ENCODE data around the gene VPS26B. TPM values are rescaled to one million over a fixed set of nuclear protein-coding genes. Genes with fewer than 3 reads are reported as not detected.

The VPS26B gene
- total and polyA plus RNA-seq, 7 donors: 12.2 to 34.8 (median 21.7) TPM

DNA sequence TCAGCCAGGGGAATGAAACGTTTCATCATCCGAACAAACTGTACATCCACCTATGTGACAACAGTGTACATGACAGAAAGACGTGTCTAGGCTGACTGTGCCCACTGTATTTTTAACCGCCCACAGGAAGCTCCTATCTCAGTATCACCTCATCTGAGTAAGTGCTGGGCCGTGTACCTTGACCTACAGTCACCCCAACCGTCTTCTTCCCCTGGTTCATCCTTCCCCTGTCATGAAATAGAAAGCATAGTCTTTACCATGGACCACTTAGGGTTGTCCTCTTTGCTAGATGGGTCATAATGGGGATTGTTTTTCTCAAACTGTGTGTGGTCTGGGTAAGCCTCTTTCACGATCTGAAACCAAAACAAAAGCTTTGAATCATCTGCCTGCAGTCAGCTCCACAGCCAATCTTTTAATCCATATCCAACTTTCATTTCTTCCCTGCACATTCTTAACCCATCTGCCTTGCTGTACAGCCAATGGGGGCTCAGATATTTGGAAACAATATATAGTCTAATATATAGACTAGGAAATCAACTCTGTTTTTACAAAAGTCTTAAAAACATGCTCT is 24.5 kb downstream of the VPS26B start:
- TF ChIP-seq, protein P1, sequence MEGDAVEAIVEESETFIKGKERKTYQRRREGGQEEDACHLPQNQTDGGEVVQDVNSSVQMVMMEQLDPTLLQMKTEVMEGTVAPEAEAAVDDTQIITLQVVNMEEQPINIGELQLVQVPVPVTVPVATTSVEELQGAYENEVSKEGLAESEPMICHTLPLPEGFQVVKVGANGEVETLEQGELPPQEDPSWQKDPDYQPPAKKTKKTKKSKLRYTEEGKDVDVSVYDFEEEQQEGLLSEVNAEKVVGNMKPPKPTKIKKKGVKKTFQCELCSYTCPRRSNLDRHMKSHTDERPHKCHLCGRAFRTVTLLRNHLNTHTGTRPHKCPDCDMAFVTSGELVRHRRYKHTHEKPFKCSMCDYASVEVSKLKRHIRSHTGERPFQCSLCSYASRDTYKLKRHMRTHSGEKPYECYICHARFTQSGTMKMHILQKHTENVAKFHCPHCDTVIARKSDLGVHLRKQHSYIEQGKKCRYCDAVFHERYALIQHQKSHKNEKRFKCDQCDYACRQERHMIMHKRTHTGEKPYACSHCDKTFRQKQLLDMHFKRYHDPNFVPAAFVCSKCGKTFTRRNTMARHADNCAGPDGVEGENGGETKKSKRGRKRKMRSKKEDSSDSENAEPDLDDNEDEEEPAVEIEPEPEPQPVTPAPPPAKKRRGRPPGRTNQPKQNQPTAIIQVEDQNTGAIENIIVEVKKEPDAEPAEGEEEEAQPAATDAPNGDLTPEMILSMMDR (IDR thresholded peaks at IDR 0.05): no peak
- Histone ChIP-seq H3K9me3 (no peaks in the 10 kb centered on the region), H3K27me3 (ENCODE audit: insufficient read depth in 3 of 3, low read length in 2 of 3) (no peaks in the 10 kb centered on the region), H3K36me3 (ENCODE audit: insufficient read depth in 1 of 2, low read depth in 1 of 2) (peaks cover 11 to 76% of the 10 kb centered on the region in 2 donors), H3K4me1 (peaks cover 8% of the 10 kb centered on the region), H3K4me3 (no peak overlapping the region), H3K27ac (no peak overlapping the region)
- no peak for ATAC-seq
- intact Hi-C loops (cut with DNase I): loop anchor here in 1 of 2 donors (2.0 kb wide), 1 partner anchor 22 kb away; no protein-coding TSS in a partner anchor
- WGBS, 3 donors: 62 to 72% (median 64%) methylated on average over 7 of the region's 7 CpGs
- DNase-seq: no peak

DNA sequence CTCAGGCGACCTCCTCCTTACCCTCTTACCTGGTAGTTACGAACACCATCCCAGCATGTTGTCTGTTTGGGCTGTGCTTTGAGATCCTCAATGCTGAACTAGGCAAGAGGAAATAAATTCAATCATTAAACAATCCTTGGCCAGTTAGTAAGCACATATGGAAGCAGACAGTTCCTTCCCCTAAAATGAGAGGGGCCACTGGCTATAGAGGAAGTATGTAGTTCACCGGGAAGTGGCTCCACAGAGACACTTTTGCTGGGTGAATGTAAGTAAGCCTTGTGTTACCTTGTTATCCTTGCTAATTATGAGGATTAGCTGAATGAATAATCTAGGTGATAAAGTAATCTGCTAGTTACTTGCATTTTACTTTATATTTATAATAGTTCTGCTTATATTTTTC is 25.8 kb downstream of the VPS26B start:
- intact Hi-C loops (cut with DNase I): no loop called here
- Histone ChIP-seq H3K36me3 (ENCODE audit: insufficient read depth in 1 of 2, low read depth in 1 of 2) (peaks cover 11 to 63% of the 10 kb centered on the region in 2 donors), H3K27ac (no peak overlapping the region), H3K27me3 (ENCODE audit: insufficient read depth in 3 of 3, low read length in 2 of 3) (no peaks in the 10 kb centered on the region), H3K4me3 (no peak overlapping the region), H3K4me1 (peaks cover 19% of the 10 kb centered on the region), H3K9me3 (no peaks in the 10 kb centered on the region)
- TF ChIP-seq, protein P1 (IDR thresholded peaks at IDR 0.05): no peak
- no peak for ATAC-seq
- 92 to 96% (median 95%) methylated on average over 3 of the region's 3 CpGs for WGBS, 3 donors
- no peak for DNase-seq

DNA sequence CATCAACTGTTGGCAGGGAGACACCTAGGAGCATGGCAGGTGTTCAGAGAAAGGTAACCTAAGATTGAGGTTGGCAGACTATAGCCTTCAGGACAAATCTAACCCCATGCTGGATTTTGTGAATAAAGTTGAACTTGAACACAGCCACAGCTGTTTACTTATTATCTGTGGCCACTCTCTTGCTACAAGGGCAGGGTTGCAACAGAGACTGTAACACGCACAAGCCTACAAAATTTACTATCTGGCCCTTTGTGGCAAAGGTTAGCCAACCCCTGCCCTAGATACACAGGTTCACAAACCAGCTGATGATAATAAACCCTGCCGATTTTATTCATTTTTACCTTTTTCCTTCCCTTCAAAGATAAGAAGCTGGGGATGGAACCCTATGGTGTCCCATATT is 26.2 kb downstream of the VPS26B start:
- intact Hi-C loops (cut with DNase I): no loop called here

DNA sequence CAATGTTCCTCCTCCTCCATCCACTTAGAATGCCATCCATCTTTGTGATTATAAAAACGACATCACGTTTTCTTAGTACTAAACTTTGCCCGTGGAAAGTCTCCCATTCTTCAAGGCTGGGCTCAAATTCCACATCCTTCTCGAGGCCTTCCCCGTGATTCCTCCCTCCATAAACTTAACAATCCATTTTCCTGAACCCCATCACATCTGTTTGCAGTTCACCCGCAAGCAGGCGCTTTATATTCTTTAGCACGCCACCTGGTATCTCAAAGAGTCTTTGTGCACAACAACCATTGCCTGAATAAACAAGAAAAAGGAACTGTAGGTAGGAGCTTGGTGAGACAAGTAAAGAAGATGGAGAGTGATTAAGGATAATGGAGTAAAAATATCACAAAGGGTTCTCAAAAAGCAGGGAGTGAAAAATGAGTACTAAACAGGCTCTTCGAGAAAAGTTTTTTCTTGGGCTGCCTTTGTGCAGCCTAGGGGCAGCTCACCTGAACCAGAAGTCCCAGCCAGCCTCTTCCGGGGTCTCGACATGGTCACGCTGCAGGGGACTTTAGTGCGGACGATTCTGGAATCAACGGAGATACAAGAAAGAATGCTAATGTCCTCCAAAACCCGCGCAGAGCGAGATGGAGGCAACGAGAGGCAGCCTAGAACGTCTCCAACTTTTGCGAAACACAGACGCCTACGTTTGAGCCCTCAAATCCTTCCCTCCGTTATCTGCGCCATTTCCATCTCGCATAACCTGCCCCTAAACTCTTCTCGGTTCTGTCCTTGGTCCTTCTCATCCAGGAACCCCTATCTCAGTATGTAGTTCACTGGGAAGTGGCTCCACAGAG is 28.1 kb downstream of the VPS26B start:
- ATAC-seq (peak in 3 of 4 donors; percentile 2 to 35 (median 23)), DNase-seq (no peak)
- Histone ChIP-seq H3K27me3 (ENCODE audit: insufficient read depth in 3 of 3, low read length in 2 of 3) (no peaks in the 10 kb centered on the region), H3K27ac (peak overlapping the region; percentile 53), H3K9me3 (no peaks in the 10 kb centered on the region), H3K4me3 (peak overlapping the region; percentile 96), H3K36me3 (ENCODE audit: insufficient read depth in 1 of 2, low read depth in 1 of 2) (peaks cover 7 to 55% of the 10 kb centered on the region in 2 donors), H3K4me1 (peaks cover 24% of the 10 kb centered on the region)
- WGBS, 3 donors: 4 to 6% (median 5%) methylated on average over 27 of the region's 27 CpGs
- intact Hi-C loops (cut with DNase I): no loop called here
- TF ChIP-seq, protein P1 (IDR thresholded peaks at IDR 0.05): no peak

More for the DNA sequence above, 26.2 kb downstream of the VPS26B start:
- Histone ChIP-seq H3K4me1 (peaks cover 24% of the 10 kb centered on the region), H3K27ac (no peak overlapping the region), H3K36me3 (ENCODE audit: insufficient read depth in 1 of 2, low read depth in 1 of 2) (peaks cover 11 to 59% of the 10 kb centered on the region in 2 donors), H3K9me3 (no peaks in the 10 kb centered on the region), H3K4me3 (no peak overlapping the region), H3K27me3 (ENCODE audit: insufficient read depth in 3 of 3, low read length in 2 of 3) (no peaks in the 10 kb centered on the region)
- ATAC-seq (no peak), DNase-seq (no peak)
- 90 to 96% (median 94%) methylated on average over 2 of the region's 2 CpGs for whole genome bisulfite sequencing, 3 donors
- TF ChIP-seq, protein P1 (IDR thresholded peaks at IDR 0.05): no peak
